Skeletal muscle satellite cell (primary cell): ENCODE data around the gene GPATCH2.

Experiments
- H3K27me3 ChIP-seq: 2 replicates; pipeline ENCODE4 v1.7.0; 2013; ENCODE audit warnings: low read length; ENCODE audit not compliant: control insufficient read depth, insufficient read depth
- H3K36me3 ChIP-seq: 2 replicates; pipeline ENCODE4 v1.7.0; 2013; ENCODE audit warnings: mild to moderate bottlenecking, control low read depth, low read length; ENCODE audit not compliant: insufficient read depth
- H3K4me1 ChIP-seq: 2 replicates; pipeline ENCODE4 v1.7.0; 2013; ENCODE audit warnings: low read length; ENCODE audit not compliant: control insufficient read depth, insufficient read depth
- H3K4me2 ChIP-seq: 2 replicates; pipeline ENCODE4 v1.7.0; 2013; ENCODE audit warnings: mild to moderate bottlenecking, low read length
- H3K4me3 ChIP-seq: 2 replicates; pipeline ENCODE4 v1.7.0; 2013; ENCODE audit warnings: low read length
- H3K9ac ChIP-seq: 2 replicates; pipeline ENCODE4 v1.7.0; 2013; ENCODE audit warnings: mild to moderate bottlenecking, low read depth, low read length, moderate library complexity
- H3K9me3 ChIP-seq: replicated peaks from 2 replicates; pipeline ENCODE4 v1.7.0; 2013; ENCODE audit warnings: mild to moderate bottlenecking, control low read depth, low read length

Gene GPATCH2

DNA sequence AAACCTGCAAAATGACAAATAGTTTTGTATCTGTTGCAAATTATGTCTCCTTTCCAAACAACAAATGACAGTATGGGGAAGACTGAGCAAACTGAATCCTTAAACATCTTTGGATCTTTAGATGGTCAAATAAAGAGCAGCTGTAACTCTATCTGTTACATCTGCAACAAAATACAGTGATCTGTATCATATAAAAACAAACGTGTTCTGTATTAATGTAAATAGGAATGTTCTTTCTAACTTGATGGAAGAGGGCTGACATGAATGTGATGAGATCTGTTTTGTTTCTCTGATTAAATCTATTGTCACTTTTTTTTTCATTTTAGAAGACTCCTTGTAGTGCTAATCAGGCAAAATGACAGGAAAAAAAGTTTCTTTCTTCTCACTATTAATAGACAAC is 159.5 kb downstream of the GPATCH2 start:
- no peak overlapping the region for H3K9ac ChIP-seq

DNA sequence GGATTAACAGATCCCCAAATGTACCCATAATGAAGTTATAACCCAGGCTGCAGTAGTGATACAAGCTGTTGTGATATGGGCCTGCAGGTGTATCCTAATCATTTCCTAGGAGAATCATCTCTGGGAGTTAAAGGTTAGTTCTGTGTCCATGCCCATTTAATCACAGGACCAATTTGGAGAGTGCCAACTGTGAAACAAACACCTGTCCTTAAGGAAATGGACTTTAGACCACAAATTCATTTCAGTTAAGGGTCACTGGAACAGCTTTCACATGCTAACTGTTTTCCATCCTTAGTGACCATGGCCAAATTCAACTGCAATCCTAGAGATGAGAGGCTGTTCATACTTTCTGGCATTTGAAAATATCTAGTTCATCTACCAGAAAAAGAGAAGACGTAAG is 160.9 kb downstream of the GPATCH2 start:
- no peaks in the 10 kb centered on the region for H3K9me3 ChIP-seq
- no peak overlapping the region for H3K4me2 ChIP-seq
- H3K4me3 ChIP-seq: no peak overlapping the region
- no peaks in the 10 kb centered on the region for H3K27me3 ChIP-seq
- H3K4me1 ChIP-seq: no peaks in the 10 kb centered on the region
- H3K36me3 ChIP-seq: peaks cover 5% of the 10 kb centered on the region
- no peak overlapping the region for H3K9ac ChIP-seq

More for the DNA sequence above, 159.5 kb downstream of the GPATCH2 start:
- H3K4me2 ChIP-seq: no peak overlapping the region
- H3K9me3 ChIP-seq: no peaks in the 10 kb centered on the region
- no peaks in the 10 kb centered on the region for H3K4me1 ChIP-seq
- H3K36me3 ChIP-seq: no peaks in the 10 kb centered on the region
- no peak overlapping the region for H3K4me3 ChIP-seq
- no peaks in the 10 kb centered on the region for H3K27me3 ChIP-seq

DNA sequence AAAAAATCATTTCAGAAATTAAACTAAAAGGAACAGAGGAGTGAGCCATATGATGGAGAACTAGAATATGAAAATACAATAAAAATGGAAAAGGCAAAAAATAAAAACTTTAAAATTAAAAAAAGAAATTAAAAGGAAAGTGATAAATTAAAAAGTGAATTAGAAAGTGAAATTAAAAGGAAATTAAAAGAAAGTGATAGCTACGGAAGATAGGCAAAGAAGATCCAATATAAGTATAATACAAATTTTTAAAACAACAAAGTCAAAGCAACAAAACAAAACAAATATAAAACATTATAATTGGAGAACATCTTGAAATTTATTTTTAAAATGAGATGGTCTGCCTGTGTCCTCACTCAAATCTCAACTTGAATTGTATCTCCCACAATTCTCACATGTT is 165.8 kb downstream of the GPATCH2 start:
- peaks cover 5% of the 10 kb centered on the region for H3K36me3 ChIP-seq
- no peaks in the 10 kb centered on the region for H3K9me3 ChIP-seq
- H3K4me1 ChIP-seq: peaks cover 4% of the 10 kb centered on the region
- H3K27me3 ChIP-seq: no peaks in the 10 kb centered on the region
- no peak overlapping the region for H3K9ac ChIP-seq
- no peak overlapping the region for H3K4me2 ChIP-seq
- no peak overlapping the region for H3K4me3 ChIP-seq

DNA sequence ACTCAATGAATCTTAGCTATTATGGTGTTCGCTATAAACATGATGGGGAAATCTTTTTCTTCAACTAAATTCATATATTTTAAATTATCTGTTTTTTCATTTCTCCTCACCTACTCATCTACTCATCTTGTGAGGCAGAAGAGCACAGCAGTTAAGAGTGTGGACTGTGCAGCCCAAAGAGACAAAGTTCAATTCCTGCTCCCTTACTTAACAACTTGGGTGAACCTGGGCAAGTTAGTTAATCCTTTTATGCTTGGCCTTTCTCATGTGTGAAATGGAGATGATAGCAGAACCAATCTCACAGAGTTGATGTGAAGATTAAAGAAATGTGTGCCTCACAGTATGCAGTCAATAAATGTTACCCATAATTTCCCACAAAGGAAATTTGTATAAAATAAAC is 168.2 kb downstream of the GPATCH2 start:
- H3K4me1 ChIP-seq: peaks cover 4% of the 10 kb centered on the region
- H3K9me3 ChIP-seq: no peaks in the 10 kb centered on the region
- H3K27me3 ChIP-seq: no peaks in the 10 kb centered on the region
- peaks cover 5% of the 10 kb centered on the region for H3K36me3 ChIP-seq
- no peak overlapping the region for H3K4me2 ChIP-seq
- no peak overlapping the region for H3K9ac ChIP-seq
- no peak overlapping the region for H3K4me3 ChIP-seq

DNA sequence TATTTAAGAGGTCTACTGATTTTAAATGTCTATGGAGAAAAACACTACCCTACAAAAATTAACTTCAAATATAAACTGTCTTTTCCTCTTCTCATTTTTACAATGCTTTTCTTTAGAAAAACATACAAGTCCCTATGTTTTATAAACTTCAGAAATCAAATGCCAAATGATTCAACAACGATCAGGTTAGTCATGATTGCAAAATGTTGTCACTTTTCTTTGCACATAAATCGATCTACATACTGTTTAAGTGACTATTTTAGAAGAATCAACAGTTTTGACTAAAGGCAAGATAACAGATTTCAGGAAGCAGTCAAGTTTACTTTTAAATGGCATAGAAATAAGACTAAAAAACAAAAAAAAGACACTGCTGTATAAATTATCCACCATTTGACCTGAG is 168.7 kb downstream of the GPATCH2 start:
- no peaks in the 10 kb centered on the region for H3K27me3 ChIP-seq
- no peak overlapping the region for H3K9ac ChIP-seq
- H3K4me2 ChIP-seq: no peak overlapping the region
- peaks cover 4% of the 10 kb centered on the region for H3K4me1 ChIP-seq
- peaks cover 5% of the 10 kb centered on the region for H3K36me3 ChIP-seq
- no peaks in the 10 kb centered on the region for H3K9me3 ChIP-seq
- H3K4me3 ChIP-seq: no peak overlapping the region

DNA sequence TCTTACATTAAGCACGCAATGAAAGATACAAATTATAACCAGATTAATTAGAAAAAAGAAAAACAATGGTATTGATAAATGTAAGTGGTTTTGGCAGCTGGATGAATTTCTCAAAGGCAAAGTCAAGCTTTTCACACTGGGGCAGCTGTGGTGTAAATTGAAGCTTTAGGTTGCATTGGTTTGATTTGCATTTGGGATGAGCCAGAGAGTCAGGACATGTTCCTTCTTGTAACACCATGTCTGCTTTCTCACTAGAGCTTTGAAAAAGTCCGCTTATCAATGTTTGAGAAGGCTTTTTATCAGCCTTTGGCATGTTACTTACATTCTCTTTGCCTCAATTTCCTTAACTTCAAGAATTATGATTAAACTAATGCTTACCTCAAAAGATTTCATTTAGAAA is 173.9 kb downstream of the GPATCH2 start:
- no peak overlapping the region for H3K4me2 ChIP-seq
- H3K36me3 ChIP-seq: peaks cover 4% of the 10 kb centered on the region
- H3K9me3 ChIP-seq: no peaks in the 10 kb centered on the region
- H3K27me3 ChIP-seq: no peaks in the 10 kb centered on the region
- no peaks in the 10 kb centered on the region for H3K4me1 ChIP-seq
- H3K9ac ChIP-seq: no peak overlapping the region
- H3K4me3 ChIP-seq: no peak overlapping the region

DNA sequence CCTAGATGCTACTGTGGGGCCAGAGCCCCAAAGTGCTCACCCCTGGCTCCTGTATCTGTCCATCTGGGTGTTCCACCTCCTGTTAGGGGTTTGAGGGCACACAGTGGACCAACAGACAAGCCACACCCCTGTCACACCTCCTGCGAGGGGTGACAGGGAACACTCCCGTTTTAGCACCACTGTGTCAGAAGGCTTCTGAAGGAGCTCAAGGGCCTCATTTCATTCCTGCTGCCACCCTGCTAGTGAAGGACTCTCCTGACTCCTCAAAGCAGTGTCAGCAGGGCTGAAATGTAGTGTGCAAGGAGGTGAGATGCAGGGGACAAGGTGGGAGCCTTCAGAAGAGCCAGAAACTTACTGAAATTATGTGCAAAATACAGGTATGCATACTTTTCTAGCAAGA is 174.6 kb downstream of the GPATCH2 start:
- Histone ChIP-seq H3K27me3 (no peaks in the 10 kb centered on the region), H3K9me3 (no peaks in the 10 kb centered on the region), H3K4me3 (no peak overlapping the region), H3K36me3 (peaks cover 4% of the 10 kb centered on the region), H3K4me2 (no peak overlapping the region), H3K9ac (no peak overlapping the region), H3K4me1 (no peaks in the 10 kb centered on the region)

DNA sequence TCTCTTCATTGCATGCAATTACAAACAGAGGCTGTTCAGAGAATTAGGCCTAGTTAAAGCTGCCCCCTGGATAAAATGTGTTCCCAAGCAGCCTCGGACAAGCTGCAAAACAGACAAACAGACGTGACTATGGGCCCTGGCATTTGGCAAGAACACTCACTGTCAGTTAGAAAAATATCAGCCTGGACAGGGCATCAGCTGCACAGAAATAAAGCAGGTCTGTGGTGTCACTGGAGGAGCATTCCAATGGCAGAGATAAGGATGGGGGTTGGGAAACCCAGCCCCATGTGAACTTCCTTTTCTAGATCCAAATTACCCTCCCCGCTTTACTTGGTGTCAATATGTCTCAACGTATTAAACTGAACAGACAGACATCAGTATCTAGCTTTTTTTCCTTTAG is 177.1 kb downstream of the GPATCH2 start:
- Histone ChIP-seq H3K4me3 (no peak overlapping the region), H3K36me3 (peaks cover 4% of the 10 kb centered on the region), H3K9me3 (no peaks in the 10 kb centered on the region), H3K4me2 (no peak overlapping the region), H3K9ac (no peak overlapping the region), H3K27me3 (no peaks in the 10 kb centered on the region), H3K4me1 (no peaks in the 10 kb centered on the region)

DNA sequence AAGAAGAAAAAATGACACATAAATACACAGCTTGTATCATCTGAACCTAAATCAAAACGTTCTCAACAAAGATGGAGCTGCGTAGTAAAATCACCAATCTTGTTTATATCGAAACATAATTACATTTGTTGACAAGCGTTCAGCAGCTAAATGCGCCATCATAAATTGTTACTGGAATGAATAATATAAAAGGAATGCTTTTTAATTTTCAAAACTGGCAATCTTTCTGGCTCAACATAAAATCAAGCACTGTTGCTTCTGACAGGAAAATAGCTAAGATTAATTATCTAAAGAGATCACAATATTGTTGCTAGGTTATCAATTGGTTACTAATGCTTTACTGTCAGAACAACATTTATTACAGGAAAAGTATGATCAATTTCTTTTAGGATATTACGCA is 181.5 kb downstream of the GPATCH2 start:
- Histone ChIP-seq H3K9me3 (no peaks in the 10 kb centered on the region), H3K9ac (no peak overlapping the region), H3K27me3 (no peaks in the 10 kb centered on the region), H3K4me2 (no peak overlapping the region), H3K4me1 (no peaks in the 10 kb centered on the region), H3K36me3 (peaks cover 6% of the 10 kb centered on the region), H3K4me3 (no peak overlapping the region)

DNA sequence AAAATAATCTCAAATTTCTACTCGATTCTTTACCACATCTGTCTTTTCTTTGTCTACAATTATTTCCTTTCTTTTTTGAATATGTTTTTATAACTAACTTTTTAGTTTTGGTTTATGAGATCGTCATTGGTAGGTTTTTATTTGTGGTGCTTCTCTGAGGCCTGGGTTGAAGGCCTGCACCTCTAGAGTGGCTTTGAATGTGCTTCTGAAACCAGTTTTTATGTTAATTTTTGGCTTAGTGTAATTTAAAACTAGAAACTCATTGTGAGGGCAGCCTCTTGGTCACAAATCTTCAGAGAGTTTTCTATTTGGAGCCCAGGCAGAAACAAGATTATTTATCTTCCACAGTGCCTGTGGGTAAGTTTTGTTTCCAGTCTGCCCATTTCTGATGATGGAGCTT is 187.0 kb downstream of the GPATCH2 start:
- no peak overlapping the region for H3K4me3 ChIP-seq
- H3K9ac ChIP-seq: no peak overlapping the region
- H3K4me2 ChIP-seq: no peak overlapping the region
- peaks cover 6% of the 10 kb centered on the region for H3K36me3 ChIP-seq
- no peaks in the 10 kb centered on the region for H3K27me3 ChIP-seq
- H3K4me1 ChIP-seq: no peaks in the 10 kb centered on the region
- H3K9me3 ChIP-seq: no peaks in the 10 kb centered on the region

DNA sequence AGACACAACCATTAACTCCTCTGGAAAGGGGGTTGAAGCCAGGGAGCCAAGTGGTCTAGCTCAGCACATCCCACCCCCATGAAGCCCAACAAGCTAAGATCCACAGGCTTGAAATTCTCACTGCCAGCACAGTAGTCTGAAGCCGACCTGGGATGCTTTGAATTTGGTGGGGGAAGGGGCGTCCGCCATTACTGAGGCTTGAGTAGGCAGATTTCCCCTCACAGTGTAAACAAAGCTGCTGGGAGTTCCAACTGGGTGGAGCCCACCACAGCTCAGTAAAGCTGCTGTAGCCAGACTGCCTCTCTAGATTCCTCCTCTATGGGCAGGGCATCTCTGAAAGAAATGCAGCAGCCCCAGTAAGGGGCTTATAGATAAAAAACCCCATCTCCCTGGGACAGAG is 193.5 kb downstream of the GPATCH2 start:
- no peaks in the 10 kb centered on the region for H3K27me3 ChIP-seq
- H3K36me3 ChIP-seq: peaks cover 6% of the 10 kb centered on the region
- no peak overlapping the region for H3K4me2 ChIP-seq
- H3K4me1 ChIP-seq: no peaks in the 10 kb centered on the region
- H3K4me3 ChIP-seq: no peak overlapping the region
- no peak overlapping the region for H3K9ac ChIP-seq
- H3K9me3 ChIP-seq: no peaks in the 10 kb centered on the region

DNA sequence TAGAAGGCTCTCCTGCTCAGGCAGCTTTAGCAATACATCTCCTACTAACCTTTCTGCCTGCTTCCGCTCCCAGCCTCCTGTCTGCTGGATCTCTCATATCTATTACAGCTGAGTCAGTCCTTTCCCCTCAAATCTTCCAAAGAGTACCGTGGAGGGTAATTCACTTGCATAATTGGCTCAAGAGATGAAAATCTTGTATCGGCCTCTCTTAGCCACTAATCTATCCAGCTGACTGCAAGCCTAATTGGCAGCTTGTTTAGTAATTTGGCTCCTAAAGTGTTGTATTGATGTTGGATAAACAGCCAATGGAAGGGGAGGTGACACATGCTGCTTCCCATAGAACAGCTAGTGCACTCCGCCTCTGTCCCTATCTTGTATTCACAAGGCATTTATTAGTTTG is 195.7 kb downstream of the GPATCH2 start:
- Histone ChIP-seq H3K4me2 (no peak overlapping the region), H3K27me3 (no peaks in the 10 kb centered on the region), H3K9ac (no peak overlapping the region), H3K9me3 (no peaks in the 10 kb centered on the region), H3K4me3 (no peak overlapping the region), H3K36me3 (peaks cover 6% of the 10 kb centered on the region), H3K4me1 (no peaks in the 10 kb centered on the region)
